ENCODE results near the gene ZNF112.

ZNF112 gene

GRCh38 chr19:44282846-44283245 lies 73.6 kb downstream of the ZNF112 start:
- DNase-seq (ENCODE audit: low read depth): peak; percentile 15

GRCh38 chr19:44280916-44281315 lies 75.6 kb downstream of the ZNF112 start:
- DNase-seq (ENCODE audit: low read depth): no peak

GRCh38 chr19:44278181-44278690 lies 78.2 kb downstream of the ZNF112 start:
- no peak for DNase-seq (ENCODE audit: low read depth)

GRCh38 chr19:44277331-44277730 lies 79.1 kb downstream of the ZNF112 start:
- no peak for DNase-seq (ENCODE audit: low read depth)
